Fibroblast of skin of right quadriceps (primary cell): ENCODE data around the gene CNTN1.
A peak's percentile ranks its signal among the peaks of the same experiment; 100 is the strongest.

ENCODE experiments used
- DNase-seq: peaks from one replicate; pipeline ENCODE4 v3.0.0-alpha.2; 2013

CNTN1 gene

GRCh38 chr12:40691913-40692764, at the start of gene CNTN1:
TSS of gene CNTN1 (plus strand) at chr12:40692439.
- DNase-seq: peak; percentile 50

GRCh38 chr12:40643506-40643905, 48.7 kb upstream of the CNTN1 start:
- no peak for DNase-seq

GRCh38 chr12:40643976-40644375, 48.3 kb upstream of the CNTN1 start:
- no peak for DNase-seq

- no peak for DNase-seq
Observed at GRCh38 chr12:40644708-40645107, 47.5 kb upstream of the CNTN1 start.

GRCh38 chr12:40645361-40645760, 46.9 kb upstream of the CNTN1 start:
- no peak for DNase-seq

GRCh38 chr12:40646456-40646855, 45.8 kb upstream of the CNTN1 start:
- DNase-seq: no peak

GRCh38 chr12:40646911-40647310, 45.3 kb upstream of the CNTN1 start:
- no peak for DNase-seq

- DNase-seq: no peak
Observed at GRCh38 chr12:40647651-40648050, 44.6 kb upstream of the CNTN1 start.

- DNase-seq: no peak
Observed at GRCh38 chr12:40648519-40648918, 43.7 kb upstream of the CNTN1 start.

GRCh38 chr12:40650038-40650704, 42.1 kb upstream of the CNTN1 start:
- no peak for DNase-seq

GRCh38 chr12:40655451-40655850, 36.8 kb upstream of the CNTN1 start:
- DNase-seq: no peak

GRCh38 chr12:40662366-40662765, 29.9 kb upstream of the CNTN1 start:
- DNase-seq: no peak

- DNase-seq: no peak
Observed at GRCh38 chr12:40663781-40664180, 28.5 kb upstream of the CNTN1 start.

- DNase-seq: no peak
Observed at GRCh38 chr12:40668099-40668529, 24.1 kb upstream of the CNTN1 start.

GRCh38 chr12:40672741-40673271, 19.4 kb upstream of the CNTN1 start:
- peak; percentile 14 for DNase-seq

- DNase-seq: no peak
Observed at GRCh38 chr12:40681148-40681547, 11.1 kb upstream of the CNTN1 start.

GRCh38 chr12:40684986-40685385, 7.3 kb upstream of the CNTN1 start:
- no peak for DNase-seq

GRCh38 chr12:40688085-40688725, 4.0 kb upstream of the CNTN1 start:
- DNase-seq: no peak

GRCh38 chr12:40689576-40689975, 2.7 kb upstream of the CNTN1 start:
- DNase-seq: no peak

- DNase-seq: no peak
Observed at GRCh38 chr12:40692765-40693206, 547 bp downstream of the CNTN1 start.

- DNase-seq: no peak
Observed at GRCh38 chr12:40693207-40693821, 1.1 kb downstream of the CNTN1 start.

- no peak for DNase-seq
Observed at GRCh38 chr12:40697566-40698259, 5.5 kb downstream of the CNTN1 start.
